HT1080 (cell line): ENCODE data around the gene ZNF566. TPM values are rescaled to one million over a fixed set of nuclear protein-coding genes. Genes with fewer than 3 reads are reported as not detected.
"Not testable (repeated sequence)": the region's sequence is repeated elsewhere in the genome, so short reads cannot be mapped to it uniquely, and the experiment has no call there.

ENCODE experiments used
- DNase-seq: peaks from one replicate; pipeline ENCODE4 v3.0.0-alpha.2; 2015; ENCODE audit warnings: low read depth
- polyA plus RNA-seq, 2 experiments: library from polyadenylated mRNA; depleted of rRNA; stranded (reverse); fragments of >200 nt; gene quantifications; 2 replicates each; pipeline ENCODE4 v1.2.3, GENCODE V29; 2015
- total RNA-seq: library from RNA; depleted of rRNA; stranded (reverse); fragments of >200 nt; shearing (Covaris generic); gene quantifications from 2 replicates; pipeline ENCODE4 v1.2.3, GENCODE V29; 2014; rRNA removed

ZNF566 gene
- total RNA-seq: 3.7 and 5.1 TPM in 2 replicates
- 0.79 and 3.1 TPM in 2 replicates for polyA plus RNA-seq (2015; cell fraction: cytosol; rRNA removed)
- polyA plus RNA-seq (2015; cell fraction: nucleus; rRNA removed): 4.2 and 4.8 TPM in 2 replicates

DNA sequence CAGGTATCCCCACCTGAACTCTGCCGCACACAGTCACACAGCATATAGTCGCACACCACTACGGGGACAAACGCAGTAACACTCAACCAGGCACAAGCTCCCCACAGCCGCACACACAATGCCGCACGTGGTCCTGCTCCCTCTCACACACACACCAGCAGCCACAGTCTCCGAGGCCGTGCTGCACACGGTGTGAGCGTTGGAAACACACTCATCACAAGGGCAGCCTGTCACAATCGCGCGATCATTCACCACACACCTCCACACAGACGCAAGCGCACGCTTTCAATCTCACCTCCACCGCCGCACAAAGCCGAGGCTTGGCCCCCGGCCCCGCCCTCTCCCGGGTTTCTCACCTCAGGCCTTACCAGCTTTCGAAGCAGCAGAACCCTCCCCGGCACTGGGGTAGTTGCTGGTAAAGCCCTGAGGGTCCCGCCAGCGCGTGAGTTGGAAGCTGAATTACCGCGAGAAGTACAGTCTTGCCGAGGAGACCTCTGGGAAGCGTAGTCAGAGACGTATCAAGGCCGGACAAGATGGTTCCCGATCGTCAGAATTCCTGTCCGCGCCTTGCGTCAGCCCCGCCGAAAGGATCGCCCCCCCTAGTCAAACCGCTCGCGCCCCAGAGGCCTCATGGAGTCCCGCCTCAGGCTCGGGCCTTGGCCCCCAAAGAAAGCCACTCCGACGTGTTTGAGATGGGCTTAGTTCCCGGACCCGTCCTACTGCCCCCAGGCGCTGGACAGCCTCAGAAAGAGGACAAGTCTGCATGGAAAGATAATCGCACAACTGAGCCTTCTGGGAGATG lies at the start of gene ZNF566:
Gene ZNF566, minus strand, starts transcription at position 444 of the 802 bp plus-strand sequence. CDS start 13,004 bp downstream, outside the sequence.
- DNase-seq: peak; percentile 94

DNA sequence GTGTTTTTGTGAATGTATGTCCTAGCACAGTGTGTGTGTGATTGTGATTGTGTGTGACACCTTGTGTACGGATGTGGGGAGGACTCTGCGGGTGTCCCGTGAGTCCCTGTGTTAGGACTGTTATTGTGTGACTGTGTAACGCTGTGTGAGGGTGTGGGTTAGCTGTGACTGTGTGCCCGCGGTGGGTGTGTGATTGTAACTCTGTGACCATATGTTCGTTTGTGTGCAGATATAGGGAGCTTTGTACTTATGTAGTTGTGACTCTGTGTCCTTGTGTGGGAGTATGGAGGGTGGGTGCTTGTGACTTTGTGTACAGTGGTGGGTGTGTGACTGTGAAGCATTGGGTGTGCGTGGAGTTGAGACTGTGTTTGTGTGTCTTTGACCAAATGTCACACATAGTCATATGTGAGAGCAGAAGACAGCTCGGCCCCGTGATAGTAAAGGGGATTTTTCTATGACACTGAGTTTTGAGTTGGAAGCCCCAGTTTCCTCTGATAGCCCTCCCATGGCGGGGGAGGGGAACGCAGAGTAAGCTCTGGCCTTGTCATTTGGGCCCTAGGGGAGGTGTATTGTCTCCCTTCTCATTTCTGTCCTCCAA lies 39.7 kb upstream of the ZNF566 start:
- no peak for DNase-seq

DNA sequence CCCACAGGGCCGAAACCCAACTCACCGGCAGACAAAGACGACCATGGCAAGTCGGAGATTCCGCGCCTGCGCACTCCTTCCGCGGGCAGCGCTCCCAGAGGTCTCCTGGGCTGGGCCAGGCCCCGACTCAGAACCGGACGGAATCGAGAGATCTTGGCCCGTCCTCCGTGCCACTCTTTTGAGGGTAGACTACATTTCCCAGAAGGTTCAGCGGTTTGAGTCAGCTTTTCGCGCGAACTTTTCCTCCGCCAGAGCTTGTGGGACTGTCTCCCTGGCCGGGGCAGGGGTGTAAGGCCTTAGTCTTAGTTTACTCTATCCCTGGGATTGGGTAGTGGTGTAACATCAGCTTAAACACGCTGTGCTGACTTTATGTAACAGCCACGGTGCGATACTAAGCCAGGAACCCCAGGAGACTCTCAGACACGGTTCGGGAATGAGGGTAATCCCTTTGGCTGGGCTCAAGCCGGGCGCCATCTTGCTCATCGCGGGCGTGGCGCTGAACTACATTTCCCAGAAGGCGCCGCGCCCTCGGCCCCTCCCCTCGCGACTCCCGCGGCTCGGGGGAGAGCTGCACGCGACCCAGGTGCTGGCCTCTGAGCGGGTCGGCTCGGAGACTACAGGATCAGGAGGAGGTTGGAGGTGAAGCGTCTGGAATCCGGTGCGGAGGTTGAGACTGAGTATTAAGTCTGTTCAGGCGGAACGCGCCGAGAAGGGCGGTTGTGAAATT lies 39.0 kb upstream of the ZNF566 start, which contains the start of gene ZNF260:
Gene ZNF260, minus strand, starts transcription at position 78 of the 727 bp plus-strand sequence. CDS start 13,033 bp downstream, outside the sequence.
- DNase-seq: peak; percentile 93

GRCh38 chr19:36527873-36528193 lies 38.5 kb upstream of the ZNF566 start:
- no peak for DNase-seq

DNA sequence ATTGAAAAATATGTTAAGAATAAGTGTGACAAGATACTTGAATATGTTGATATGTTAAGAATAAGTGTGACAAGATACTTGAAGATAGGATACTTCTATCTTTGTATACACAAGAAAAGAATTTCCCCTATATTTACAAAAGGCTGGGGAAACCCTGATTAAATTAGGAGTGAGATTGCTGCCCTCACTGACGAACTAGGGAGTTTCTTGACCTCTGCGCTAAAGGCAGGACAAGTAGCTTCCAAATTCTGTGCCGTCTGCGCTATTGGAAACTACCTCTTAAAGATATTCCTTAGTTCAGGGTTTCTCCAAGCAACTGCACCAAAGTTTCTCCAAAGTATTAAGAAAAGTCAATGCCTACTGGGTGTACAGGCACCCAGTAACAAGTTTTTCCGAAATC lies 38.0 kb upstream of the ZNF566 start:
- no peak for DNase-seq

- no peak for DNase-seq
Observed at GRCh38 chr19:36526581-36526980, 37.2 kb upstream of the ZNF566 start.

DNA sequence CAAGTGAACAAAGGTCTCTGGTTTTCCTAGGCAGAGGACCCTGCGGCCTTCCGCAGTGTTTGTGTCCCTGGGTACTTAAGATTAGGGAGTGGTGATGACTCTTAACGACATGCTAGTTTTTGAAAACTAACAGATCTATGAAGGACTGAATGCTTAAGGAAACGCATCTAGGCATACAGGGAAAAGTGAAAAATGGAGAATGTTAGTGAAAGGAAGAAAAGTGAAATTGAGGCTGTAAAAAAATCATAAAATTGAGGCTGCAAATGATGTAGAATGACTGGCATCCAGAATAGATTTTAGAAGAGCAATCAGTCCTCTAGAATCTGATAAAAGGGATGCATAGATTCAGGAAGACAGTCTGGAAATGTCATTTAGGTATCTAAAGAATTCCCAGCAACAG lies 35.3 kb upstream of the ZNF566 start:
- no peak for DNase-seq

GRCh38 chr19:36514012-36514612 lies 24.8 kb upstream of the ZNF566 start:
- DNase-seq: no peak

DNA sequence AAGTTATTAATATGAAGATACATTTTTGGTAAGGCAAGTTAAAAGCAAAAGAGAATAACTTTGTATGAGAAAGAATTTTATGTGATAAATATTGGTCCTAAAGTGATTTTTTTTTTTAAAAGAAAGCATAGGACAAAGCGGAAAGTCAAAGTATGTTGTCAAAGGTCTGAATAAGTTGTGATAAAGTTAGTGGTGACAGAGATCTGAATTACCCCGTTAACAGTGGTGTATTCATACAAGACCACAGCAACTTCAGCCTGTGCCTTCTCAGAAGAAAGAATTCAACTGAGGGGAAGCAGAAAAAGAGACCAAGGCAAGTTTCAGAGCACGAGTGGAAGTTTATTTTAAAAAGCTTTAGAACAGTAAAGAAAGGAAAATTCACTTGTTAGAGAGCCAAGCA lies 19.0 kb upstream of the ZNF566 start:
- DNase-seq: no peak

- DNase-seq: no peak
Observed at GRCh38 chr19:36501973-36502372, 12.6 kb upstream of the ZNF566 start.

GRCh38 chr19:36497001-36497400 lies 7.6 kb upstream of the ZNF566 start:
- DNase-seq: peak; percentile 10

- peak; percentile 55 for DNase-seq
Observed at GRCh38 chr19:36492689-36493453, 3.5 kb upstream of the ZNF566 start.

DNA sequence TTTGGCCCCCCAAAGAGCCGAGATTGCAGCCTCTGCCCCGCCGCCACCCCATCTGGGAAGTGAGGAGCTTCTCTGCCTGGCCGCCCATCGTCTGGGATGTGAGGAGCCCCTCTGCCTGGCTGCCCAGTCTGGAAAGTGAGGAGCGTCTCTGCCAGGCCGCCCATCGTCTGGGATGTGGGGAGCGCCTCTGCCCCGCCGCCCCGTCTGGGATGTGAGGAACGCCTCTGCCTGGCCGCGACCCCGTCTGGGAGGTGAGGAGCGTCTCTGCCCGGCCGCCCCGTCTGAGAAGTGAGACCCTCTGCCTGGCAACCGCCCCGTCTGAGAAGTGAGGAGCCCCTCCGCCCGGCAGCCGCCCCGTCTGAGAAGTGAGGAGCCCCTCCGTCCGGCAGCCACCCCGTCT lies 1.5 kb upstream of the ZNF566 start:
- not testable (repeated sequence) for DNase-seq

GRCh38 chr19:36489920-36490415 lies 607 bp upstream of the ZNF566 start:
- DNase-seq: peak; percentile 89

GRCh38 chr19:36488846-36489117 lies 579 bp downstream of the ZNF566 start:
- no peak for DNase-seq

- DNase-seq: no peak
Observed at GRCh38 chr19:36488118-36488845, 1.1 kb downstream of the ZNF566 start.

DNA sequence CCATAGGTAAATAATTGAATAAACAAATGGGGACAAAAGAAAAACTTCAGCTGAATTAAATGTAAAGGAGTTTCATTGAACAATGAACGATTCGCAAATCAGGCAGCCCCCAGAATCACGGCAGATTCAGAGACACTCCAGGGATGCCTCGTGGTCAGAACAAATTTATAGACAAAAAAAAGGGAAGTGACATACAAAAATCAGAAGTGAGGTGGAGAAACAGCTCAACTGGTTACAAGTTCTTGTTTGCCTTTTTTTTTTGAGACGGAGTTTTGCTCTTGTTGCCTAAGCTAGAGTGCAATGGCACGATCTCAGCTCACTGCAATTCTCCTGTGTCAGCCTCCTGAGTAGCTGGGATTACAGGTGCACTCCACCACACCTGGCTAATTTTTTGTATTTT lies 5.7 kb downstream of the ZNF566 start:
- no peak for DNase-seq

- DNase-seq: no peak
Observed at GRCh38 chr19:36482876-36483275, 6.5 kb downstream of the ZNF566 start.

GRCh38 chr19:36460046-36460445 lies 29.3 kb downstream of the ZNF566 start:
- no peak for DNase-seq

GRCh38 chr19:36456831-36457230 lies 32.5 kb downstream of the ZNF566 start:
- no peak for DNase-seq
